Measurements from ENCODE around the gene ST8SIA4.

The ST8SIA4 gene

DNA sequence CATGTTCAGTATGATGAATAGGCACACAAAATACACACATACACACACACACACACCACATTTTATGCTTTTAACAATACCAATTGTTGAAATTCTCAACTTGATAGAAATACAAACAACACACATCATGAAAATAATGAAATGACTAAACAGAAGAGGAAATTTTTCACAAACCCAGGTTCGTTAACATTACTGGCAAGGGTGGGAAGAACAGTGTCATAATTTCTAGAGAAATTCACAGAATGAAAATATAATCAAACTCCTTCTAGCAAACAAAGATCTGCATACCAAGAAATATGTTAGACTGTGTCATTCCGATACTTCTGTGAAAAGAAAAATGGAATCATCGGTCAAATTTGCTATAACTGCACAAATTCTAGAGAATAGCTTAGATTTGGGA is 41.9 kb downstream of the ST8SIA4 start:
- Histone ChIP-seq H3K27me3 (ENCODE audit: insufficient read depth, low read length, poor library complexity, severe bottlenecking) (no peaks in the 10 kb centered on the region), H2AFZ (ENCODE audit: low read length) (no peak overlapping the region), H3K79me2 (ENCODE audit: insufficient read depth, low read length) (no peaks in the 10 kb centered on the region)

GRCh38 chr5:100860407-100860806 is 42.7 kb downstream of the ST8SIA4 start:
- Histone ChIP-seq H3K9me2 (replicated peaks; ENCODE audit: low read depth, low read length) (no peaks in the 10 kb centered on the region), H3K36me3 (ENCODE audit: insufficient read depth, low read length) (0 out of 2 replicates have a peak, but pooled peaks cover under 1% of the 10 kb centered on the region), H3K4me3 (ENCODE audit: low read length, poor library complexity, severe bottlenecking) (no peak overlapping the region), H3K79me2 (ENCODE audit: insufficient read depth, low read length) (no peaks in the 10 kb centered on the region), H4K20me1 (ENCODE audit: insufficient read depth, low read length, poor library complexity, severe bottlenecking) (no peaks in the 10 kb centered on the region), H3K4me1 (ENCODE audit: insufficient read depth, low read length, poor library complexity, severe bottlenecking) (no peaks in the 10 kb centered on the region), H2AFZ (ENCODE audit: low read length) (no peak overlapping the region), H3K27me3 (ENCODE audit: insufficient read depth, low read length, poor library complexity, severe bottlenecking) (no peaks in the 10 kb centered on the region), H3F3A (ENCODE audit: low read depth) (no peaks in the 10 kb centered on the region), H3K9ac (ENCODE audit: low read depth, low read length, poor library complexity, severe bottlenecking) (no peak overlapping the region), H3K4me2 (ENCODE audit: low read depth, low read length, poor library complexity, severe bottlenecking) (no peak overlapping the region), H3K9me3 (ENCODE audit: insufficient read depth, low read depth, low read length) (no peaks in the 10 kb centered on the region)
- TF ChIP-seq EZH2phosphoT487 (IDR thresholded peaks at IDR 0.05; ENCODE audit: borderline replicate concordance) = no peak
- TF ChIP-seq CTCF (conservative IDR thresholded peaks at IDR 0.05; ENCODE audit: low read length) = no peak

More for the DNA sequence above, 41.9 kb downstream of the ST8SIA4 start:
- TF ChIP-seq CTCF (conservative IDR thresholded peaks at IDR 0.05; ENCODE audit: low read length) = no peak
- no peak for TF ChIP-seq EZH2phosphoT487 (IDR thresholded peaks at IDR 0.05; ENCODE audit: borderline replicate concordance)
- Histone ChIP-seq H3K9me3 (ENCODE audit: insufficient read depth, low read depth, low read length) (no peaks in the 10 kb centered on the region), H3K4me2 (ENCODE audit: low read depth, low read length, poor library complexity, severe bottlenecking) (no peak overlapping the region), H4K20me1 (ENCODE audit: insufficient read depth, low read length, poor library complexity, severe bottlenecking) (no peaks in the 10 kb centered on the region), H3K4me3 (ENCODE audit: low read length, poor library complexity, severe bottlenecking) (no peak overlapping the region), H3K9ac (ENCODE audit: low read depth, low read length, poor library complexity, severe bottlenecking) (no peak overlapping the region), H3K36me3 (ENCODE audit: insufficient read depth, low read length) (no peaks in the 10 kb centered on the region), H3K4me1 (ENCODE audit: insufficient read depth, low read length, poor library complexity, severe bottlenecking) (no peaks in the 10 kb centered on the region), H3K9me2 (replicated peaks; ENCODE audit: low read depth, low read length) (no peaks in the 10 kb centered on the region), H3F3A (ENCODE audit: low read depth) (no peaks in the 10 kb centered on the region)

DNA sequence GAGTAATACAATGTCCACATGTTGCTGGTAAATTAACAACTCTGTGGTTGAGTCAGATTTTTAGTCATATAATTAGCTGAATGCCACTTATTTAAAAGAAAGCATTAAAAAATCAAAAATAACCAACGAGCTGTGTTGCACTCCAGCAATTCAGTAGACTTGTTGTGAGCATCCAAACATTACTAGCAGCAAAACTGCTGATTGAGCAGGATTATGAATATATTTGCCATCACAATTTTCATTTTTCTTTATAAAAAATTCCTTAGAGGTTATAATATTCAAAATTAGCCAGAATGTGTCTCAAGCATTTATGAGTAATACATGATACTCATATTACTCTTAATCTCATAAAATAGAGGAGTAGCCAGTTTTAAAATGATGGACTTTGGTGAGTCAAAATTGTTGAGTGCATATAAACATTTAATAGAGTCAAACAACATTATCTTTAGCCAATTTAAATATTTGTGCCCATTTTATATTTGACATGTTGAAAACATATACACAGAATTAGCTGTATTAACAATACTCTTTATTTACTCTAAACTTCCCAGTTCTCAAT is 44.0 kb downstream of the ST8SIA4 start:
- Histone ChIP-seq H3K9ac (ENCODE audit: low read depth, low read length, poor library complexity, severe bottlenecking) (no peak overlapping the region), H3K9me3 (ENCODE audit: insufficient read depth, low read depth, low read length) (no peaks in the 10 kb centered on the region), H3K27me3 (ENCODE audit: insufficient read depth, low read length, poor library complexity, severe bottlenecking) (no peaks in the 10 kb centered on the region), H3K4me3 (ENCODE audit: low read length, poor library complexity, severe bottlenecking) (no peak overlapping the region), H4K20me1 (ENCODE audit: insufficient read depth, low read length, poor library complexity, severe bottlenecking) (no peaks in the 10 kb centered on the region), H3K4me1 (ENCODE audit: insufficient read depth, low read length, poor library complexity, severe bottlenecking) (peaks cover 3% of the 10 kb centered on the region), H3K36me3 (ENCODE audit: insufficient read depth, low read length) (peaks cover 7% of the 10 kb centered on the region; the same call in 1 of the 2 replicates), H3K4me2 (ENCODE audit: low read depth, low read length, poor library complexity, severe bottlenecking) (no peak overlapping the region), H3K9me2 (replicated peaks; ENCODE audit: low read depth, low read length) (no peaks in the 10 kb centered on the region), H3K79me2 (ENCODE audit: insufficient read depth, low read length) (no peaks in the 10 kb centered on the region), H3F3A (ENCODE audit: low read depth) (no peaks in the 10 kb centered on the region), H2AFZ (ENCODE audit: low read length) (no peak overlapping the region)
- TF ChIP-seq CTCF (conservative IDR thresholded peaks at IDR 0.05; ENCODE audit: low read length) = no peak
- TF ChIP-seq EZH2phosphoT487 (IDR thresholded peaks at IDR 0.05; ENCODE audit: borderline replicate concordance) = no peak

Data from Loucy (cell line).